ENCODE data around the gene P2RX6. TPM values are rescaled to one million over a fixed set of nuclear protein-coding genes. Genes with fewer than 3 reads are reported as not detected.

The P2RX6 gene
- total and polyA plus RNA-seq, 9 of the 15 experiments (the other 6 are each of a cell fraction or from before 2014, with no cell fraction given): 0.01 to 3.9 (median 1.5) TPM; not detected in 1

DNA sequence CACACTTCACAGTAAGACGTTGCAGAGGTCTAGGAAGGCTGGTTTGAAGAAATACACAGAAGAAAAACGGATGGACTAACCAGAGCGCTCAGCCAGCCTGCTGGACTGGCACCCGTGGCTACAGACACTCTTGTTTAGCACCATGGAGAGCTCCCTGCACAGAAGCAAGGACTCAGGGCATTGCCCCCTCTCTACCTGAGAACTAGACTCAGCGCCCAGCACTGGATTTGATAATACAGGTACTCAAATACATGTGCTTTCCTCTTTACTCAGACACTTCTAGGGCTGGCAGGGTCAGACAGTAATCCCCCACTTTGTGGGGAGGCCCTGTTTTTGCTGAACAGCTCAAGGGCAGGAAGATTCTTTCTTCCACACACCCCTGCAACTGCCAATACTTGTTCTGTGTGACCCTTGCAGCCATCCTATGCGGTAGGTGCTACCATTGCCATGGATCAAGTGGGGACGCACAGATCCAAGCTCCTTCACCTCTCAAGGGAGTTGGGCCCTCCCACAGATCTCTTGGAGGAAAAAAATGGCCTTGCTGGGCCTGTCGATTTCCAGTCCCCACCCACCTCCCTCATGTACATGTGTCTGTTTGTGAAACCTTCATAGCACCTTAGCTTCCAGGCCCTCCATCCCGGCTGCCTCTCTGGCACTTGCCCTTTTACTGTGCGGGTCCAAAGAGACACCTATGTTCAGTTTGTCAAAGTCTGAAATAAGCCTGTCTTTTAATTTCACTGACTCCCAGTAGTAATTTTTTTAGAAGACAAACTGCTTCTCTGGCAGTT is 5.1 kb upstream of the P2RX6 start (continued):
- TF ChIP-seq SAFB2 (IDR thresholded peaks at IDR 0.05; ENCODE audit: borderline replicate concordance, low read depth, low read length, severe bottlenecking) (no peak), GATAD2B (IDR thresholded peaks at IDR 0.05; ENCODE audit: borderline replicate concordance) (no peak), BHLHE40 (IDR thresholded peaks at IDR 0.05; ENCODE audit: low read length) (no peak; the same call in 1 of the 2 replicates), MYC (IDR thresholded peaks at IDR 0.05; ENCODE audit: low read depth, low read length) (peak; percentile 47; the same call in 1 of the 2 replicates), MYC (CRISPR knock-in tag; IDR thresholded peaks at IDR 0.05; ENCODE audit: borderline replicate concordance, low read depth) (0 out of 2 replicates have a peak, but pooled peaks have one; percentile 42), CBX3 (IDR thresholded peaks at IDR 0.05; ENCODE audit: borderline replicate concordance in 1 of 2, low read length in 2 of 2) (no peak), ZNF274 (IDR thresholded peaks at IDR 0.05; ENCODE audit: borderline replicate concordance, low read depth, low read length) (no peak), CREB1 (IDR thresholded peaks at IDR 0.05) (no peak), CREB1 (CRISPR knock-in tag; IDR thresholded peaks at IDR 0.05) (no peak), KLF10 (CRISPR knock-in tag; IDR thresholded peaks at IDR 0.05) (no peak), ZNF408 (CRISPR knock-in tag; IDR thresholded peaks at IDR 0.05; ENCODE audit: low read depth) (0 out of 2 replicates have a peak, but pooled peaks have one; percentile 30), ZNF583 (CRISPR knock-in tag; IDR thresholded peaks at IDR 0.05) (no peak), CBFA2T2 (conservative IDR thresholded peaks at IDR 0.05) (no peak), PYGO2 (tag; IDR thresholded peaks at IDR 0.05) (no peak; the same call in 1 of the 2 replicates)
- TF ChIP-seq, protein P1, sequence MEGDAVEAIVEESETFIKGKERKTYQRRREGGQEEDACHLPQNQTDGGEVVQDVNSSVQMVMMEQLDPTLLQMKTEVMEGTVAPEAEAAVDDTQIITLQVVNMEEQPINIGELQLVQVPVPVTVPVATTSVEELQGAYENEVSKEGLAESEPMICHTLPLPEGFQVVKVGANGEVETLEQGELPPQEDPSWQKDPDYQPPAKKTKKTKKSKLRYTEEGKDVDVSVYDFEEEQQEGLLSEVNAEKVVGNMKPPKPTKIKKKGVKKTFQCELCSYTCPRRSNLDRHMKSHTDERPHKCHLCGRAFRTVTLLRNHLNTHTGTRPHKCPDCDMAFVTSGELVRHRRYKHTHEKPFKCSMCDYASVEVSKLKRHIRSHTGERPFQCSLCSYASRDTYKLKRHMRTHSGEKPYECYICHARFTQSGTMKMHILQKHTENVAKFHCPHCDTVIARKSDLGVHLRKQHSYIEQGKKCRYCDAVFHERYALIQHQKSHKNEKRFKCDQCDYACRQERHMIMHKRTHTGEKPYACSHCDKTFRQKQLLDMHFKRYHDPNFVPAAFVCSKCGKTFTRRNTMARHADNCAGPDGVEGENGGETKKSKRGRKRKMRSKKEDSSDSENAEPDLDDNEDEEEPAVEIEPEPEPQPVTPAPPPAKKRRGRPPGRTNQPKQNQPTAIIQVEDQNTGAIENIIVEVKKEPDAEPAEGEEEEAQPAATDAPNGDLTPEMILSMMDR (IDR thresholded peaks at IDR 0.05 in 2 of 3, conservative IDR thresholded peaks at IDR 0.05 in 1 of 3; ENCODE audit: insufficient read depth in 2 of 3, low read depth in 1 of 3, low read length in 3 of 3): no peak
- TF ChIP-seq, protein P2, sequence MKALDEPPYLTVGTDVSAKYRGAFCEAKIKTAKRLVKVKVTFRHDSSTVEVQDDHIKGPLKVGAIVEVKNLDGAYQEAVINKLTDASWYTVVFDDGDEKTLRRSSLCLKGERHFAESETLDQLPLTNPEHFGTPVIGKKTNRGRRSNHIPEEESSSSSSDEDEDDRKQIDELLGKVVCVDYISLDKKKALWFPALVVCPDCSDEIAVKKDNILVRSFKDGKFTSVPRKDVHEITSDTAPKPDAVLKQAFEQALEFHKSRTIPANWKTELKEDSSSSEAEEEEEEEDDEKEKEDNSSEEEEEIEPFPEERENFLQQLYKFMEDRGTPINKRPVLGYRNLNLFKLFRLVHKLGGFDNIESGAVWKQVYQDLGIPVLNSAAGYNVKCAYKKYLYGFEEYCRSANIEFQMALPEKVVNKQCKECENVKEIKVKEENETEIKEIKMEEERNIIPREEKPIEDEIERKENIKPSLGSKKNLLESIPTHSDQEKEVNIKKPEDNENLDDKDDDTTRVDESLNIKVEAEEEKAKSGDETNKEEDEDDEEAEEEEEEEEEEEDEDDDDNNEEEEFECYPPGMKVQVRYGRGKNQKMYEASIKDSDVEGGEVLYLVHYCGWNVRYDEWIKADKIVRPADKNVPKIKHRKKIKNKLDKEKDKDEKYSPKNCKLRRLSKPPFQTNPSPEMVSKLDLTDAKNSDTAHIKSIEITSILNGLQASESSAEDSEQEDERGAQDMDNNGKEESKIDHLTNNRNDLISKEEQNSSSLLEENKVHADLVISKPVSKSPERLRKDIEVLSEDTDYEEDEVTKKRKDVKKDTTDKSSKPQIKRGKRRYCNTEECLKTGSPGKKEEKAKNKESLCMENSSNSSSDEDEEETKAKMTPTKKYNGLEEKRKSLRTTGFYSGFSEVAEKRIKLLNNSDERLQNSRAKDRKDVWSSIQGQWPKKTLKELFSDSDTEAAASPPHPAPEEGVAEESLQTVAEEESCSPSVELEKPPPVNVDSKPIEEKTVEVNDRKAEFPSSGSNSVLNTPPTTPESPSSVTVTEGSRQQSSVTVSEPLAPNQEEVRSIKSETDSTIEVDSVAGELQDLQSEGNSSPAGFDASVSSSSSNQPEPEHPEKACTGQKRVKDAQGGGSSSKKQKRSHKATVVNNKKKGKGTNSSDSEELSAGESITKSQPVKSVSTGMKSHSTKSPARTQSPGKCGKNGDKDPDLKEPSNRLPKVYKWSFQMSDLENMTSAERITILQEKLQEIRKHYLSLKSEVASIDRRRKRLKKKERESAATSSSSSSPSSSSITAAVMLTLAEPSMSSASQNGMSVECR (CRISPR knock-in tag; IDR thresholded peaks at IDR 0.05): no peak
- TF ChIP-seq, protein P3, sequence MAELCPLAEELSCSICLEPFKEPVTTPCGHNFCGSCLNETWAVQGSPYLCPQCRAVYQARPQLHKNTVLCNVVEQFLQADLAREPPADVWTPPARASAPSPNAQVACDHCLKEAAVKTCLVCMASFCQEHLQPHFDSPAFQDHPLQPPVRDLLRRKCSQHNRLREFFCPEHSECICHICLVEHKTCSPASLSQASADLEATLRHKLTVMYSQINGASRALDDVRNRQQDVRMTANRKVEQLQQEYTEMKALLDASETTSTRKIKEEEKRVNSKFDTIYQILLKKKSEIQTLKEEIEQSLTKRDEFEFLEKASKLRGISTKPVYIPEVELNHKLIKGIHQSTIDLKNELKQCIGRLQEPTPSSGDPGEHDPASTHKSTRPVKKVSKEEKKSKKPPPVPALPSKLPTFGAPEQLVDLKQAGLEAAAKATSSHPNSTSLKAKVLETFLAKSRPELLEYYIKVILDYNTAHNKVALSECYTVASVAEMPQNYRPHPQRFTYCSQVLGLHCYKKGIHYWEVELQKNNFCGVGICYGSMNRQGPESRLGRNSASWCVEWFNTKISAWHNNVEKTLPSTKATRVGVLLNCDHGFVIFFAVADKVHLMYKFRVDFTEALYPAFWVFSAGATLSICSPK (IDR thresholded peaks at IDR 0.05; ENCODE audit: borderline replicate concordance): no peak
- TF ChIP-seq, protein P4, sequence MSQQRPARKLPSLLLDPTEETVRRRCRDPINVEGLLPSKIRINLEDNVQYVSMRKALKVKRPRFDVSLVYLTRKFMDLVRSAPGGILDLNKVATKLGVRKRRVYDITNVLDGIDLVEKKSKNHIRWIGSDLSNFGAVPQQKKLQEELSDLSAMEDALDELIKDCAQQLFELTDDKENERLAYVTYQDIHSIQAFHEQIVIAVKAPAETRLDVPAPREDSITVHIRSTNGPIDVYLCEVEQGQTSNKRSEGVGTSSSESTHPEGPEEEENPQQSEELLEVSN (IDR thresholded peaks at IDR 0.05; ENCODE audit: borderline replicate concordance in 1 of 2, extremely low read depth in 1 of 2, insufficient read depth in 1 of 2, insufficient read length in 1 of 2, low read depth in 1 of 2, low read length in 1 of 2, poor library complexity in 1 of 2, severe bottlenecking in 1 of 2): no peak

Measured in K562 (cell line).